Activated CD8-positive, alpha-beta T cell treated with anti-CD3 and anti-CD28 coated beads for 36 hours (primary cell): ENCODE data around the gene EIF4G1. TPM values are rescaled to one million over a fixed set of nuclear protein-coding genes. Genes with fewer than 3 reads are reported as not detected.
A peak's percentile ranks its signal among the peaks of the same experiment; 100 is the strongest.
"Not testable (repeated sequence)": the region's sequence is repeated elsewhere in the genome, so short reads cannot be mapped to it uniquely, and the experiment has no call there.

Source experiments
- ATAC-seq: fragments of 200-7000 bp; cut with Tn5 transposase; one replicate; pipeline ENCODE4 v1.10.0; 2021; ENCODE audit warnings: mild to moderate bottlenecking, moderate library complexity
- CTCF ChIA-PET: fragments of 350-600 bp; sonication (Branson Sonifier 250); formaldehyde crosslinking; loops from one replicate; lab custom pipeline; 2021; ENCODE audit warnings: antibody characterized with exemption; lab: Charles Lee
- POLR2A ChIA-PET: fragments of 350-600 bp; sonication (Branson Sonifier 250); formaldehyde crosslinking; loops from one replicate; lab custom pipeline; 2021; ENCODE audit warnings: antibody characterized with exemption; lab: Charles Lee
- DNase-seq: peaks from one replicate; pipeline ENCODE4 v3.0.0-alpha.2; 2020
- H3K27ac Mint-ChIP-seq: one replicate; pipeline ENCODE4 v1.8.0; 2021; ENCODE audit warnings: mild to moderate bottlenecking, mixed read lengths
- H3K27me3 Mint-ChIP-seq: one replicate; pipeline ENCODE4 v1.8.0; 2021; ENCODE audit warnings: mixed read lengths
- H3K36me3 Mint-ChIP-seq: one replicate; pipeline ENCODE4 v1.8.0; 2021; ENCODE audit warnings: low read depth, mixed read lengths
- H3K4me1 Mint-ChIP-seq: one replicate; pipeline ENCODE4 v1.8.0; 2021; ENCODE audit warnings: low read depth, mixed read lengths
- H3K4me3 Mint-ChIP-seq: one replicate; pipeline ENCODE4 v1.8.0; 2021; ENCODE audit warnings: mild to moderate bottlenecking, moderate library complexity, mixed read lengths
- H3K9me3 Mint-ChIP-seq: one replicate; pipeline ENCODE4 v1.8.0; 2021; ENCODE audit warnings: mixed read lengths
- intact Hi-C: fragments of 100-400 bp; cut with micrococcal nuclease; formaldehyde crosslinking; loops from one replicate; pipeline ENCODE4 v1.10.0; 2022
- total RNA-seq, 2 experiments: library from RNA; stranded (reverse); gene quantifications; one replicate each; pipeline ENCODE4 v1.2.3, GENCODE V29; 2021
- TF ChIP-seq, protein P1 (sequence below): fragments of 200-600 bp; IDR thresholded peaks from one replicate; pipeline ENCODE4 v1.8.0; 2022; ENCODE audit warnings: antibody characterized with exemption, mild to moderate bottlenecking

Gene EIF4G1, protein sequence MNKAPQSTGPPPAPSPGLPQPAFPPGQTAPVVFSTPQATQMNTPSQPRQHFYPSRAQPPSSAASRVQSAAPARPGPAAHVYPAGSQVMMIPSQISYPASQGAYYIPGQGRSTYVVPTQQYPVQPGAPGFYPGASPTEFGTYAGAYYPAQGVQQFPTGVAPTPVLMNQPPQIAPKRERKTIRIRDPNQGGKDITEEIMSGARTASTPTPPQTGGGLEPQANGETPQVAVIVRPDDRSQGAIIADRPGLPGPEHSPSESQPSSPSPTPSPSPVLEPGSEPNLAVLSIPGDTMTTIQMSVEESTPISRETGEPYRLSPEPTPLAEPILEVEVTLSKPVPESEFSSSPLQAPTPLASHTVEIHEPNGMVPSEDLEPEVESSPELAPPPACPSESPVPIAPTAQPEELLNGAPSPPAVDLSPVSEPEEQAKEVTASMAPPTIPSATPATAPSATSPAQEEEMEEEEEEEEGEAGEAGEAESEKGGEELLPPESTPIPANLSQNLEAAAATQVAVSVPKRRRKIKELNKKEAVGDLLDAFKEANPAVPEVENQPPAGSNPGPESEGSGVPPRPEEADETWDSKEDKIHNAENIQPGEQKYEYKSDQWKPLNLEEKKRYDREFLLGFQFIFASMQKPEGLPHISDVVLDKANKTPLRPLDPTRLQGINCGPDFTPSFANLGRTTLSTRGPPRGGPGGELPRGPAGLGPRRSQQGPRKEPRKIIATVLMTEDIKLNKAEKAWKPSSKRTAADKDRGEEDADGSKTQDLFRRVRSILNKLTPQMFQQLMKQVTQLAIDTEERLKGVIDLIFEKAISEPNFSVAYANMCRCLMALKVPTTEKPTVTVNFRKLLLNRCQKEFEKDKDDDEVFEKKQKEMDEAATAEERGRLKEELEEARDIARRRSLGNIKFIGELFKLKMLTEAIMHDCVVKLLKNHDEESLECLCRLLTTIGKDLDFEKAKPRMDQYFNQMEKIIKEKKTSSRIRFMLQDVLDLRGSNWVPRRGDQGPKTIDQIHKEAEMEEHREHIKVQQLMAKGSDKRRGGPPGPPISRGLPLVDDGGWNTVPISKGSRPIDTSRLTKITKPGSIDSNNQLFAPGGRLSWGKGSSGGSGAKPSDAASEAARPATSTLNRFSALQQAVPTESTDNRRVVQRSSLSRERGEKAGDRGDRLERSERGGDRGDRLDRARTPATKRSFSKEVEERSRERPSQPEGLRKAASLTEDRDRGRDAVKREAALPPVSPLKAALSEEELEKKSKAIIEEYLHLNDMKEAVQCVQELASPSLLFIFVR (N-terminal part only)
- total RNA-seq = 100 to 1,000 TPM; 429 to 437 TPM

DNA sequence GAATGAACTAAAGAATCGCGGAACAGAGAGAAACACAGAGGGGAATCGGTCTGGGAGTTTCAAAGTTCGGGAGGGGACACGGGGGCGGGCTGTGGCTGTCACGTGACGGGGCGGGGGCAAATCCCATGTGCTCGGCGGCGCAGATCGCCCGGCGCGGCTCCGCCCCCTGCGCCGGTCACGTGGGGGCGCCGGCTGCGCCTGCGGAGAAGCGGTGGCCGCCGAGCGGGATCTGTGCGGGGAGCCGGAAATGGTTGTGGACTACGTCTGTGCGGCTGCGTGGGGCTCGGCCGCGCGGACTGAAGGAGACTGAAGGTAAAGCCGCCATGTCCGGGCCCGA lies at the start of gene EIF4G1:
TSS of gene EIF4G1 (plus strand) at position 244 of the 337 bp plus-strand sequence. CDS start 1,191 bp downstream, outside the sequence.
- Mint-ChIP-seq H3K4me3 (peak within 1 kb of the TSS; percentile 85), H3K36me3 (peaks cover 36% of the 10 kb centered on the region), H3K4me1 (peaks cover 27% of the 10 kb centered on the region), H3K9me3 (no peaks in the 10 kb centered on the region), H3K27ac (peak within 1 kb of the TSS; percentile 92), H3K27me3 (no peaks in the 10 kb centered on the region)
- TF ChIP-seq, protein P1, sequence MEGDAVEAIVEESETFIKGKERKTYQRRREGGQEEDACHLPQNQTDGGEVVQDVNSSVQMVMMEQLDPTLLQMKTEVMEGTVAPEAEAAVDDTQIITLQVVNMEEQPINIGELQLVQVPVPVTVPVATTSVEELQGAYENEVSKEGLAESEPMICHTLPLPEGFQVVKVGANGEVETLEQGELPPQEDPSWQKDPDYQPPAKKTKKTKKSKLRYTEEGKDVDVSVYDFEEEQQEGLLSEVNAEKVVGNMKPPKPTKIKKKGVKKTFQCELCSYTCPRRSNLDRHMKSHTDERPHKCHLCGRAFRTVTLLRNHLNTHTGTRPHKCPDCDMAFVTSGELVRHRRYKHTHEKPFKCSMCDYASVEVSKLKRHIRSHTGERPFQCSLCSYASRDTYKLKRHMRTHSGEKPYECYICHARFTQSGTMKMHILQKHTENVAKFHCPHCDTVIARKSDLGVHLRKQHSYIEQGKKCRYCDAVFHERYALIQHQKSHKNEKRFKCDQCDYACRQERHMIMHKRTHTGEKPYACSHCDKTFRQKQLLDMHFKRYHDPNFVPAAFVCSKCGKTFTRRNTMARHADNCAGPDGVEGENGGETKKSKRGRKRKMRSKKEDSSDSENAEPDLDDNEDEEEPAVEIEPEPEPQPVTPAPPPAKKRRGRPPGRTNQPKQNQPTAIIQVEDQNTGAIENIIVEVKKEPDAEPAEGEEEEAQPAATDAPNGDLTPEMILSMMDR = no peak
- POLR2A ChIA-PET = interaction anchor here (3.0 kb wide), 1 partner anchor 24 kb away, joined by 22 read pairs; the partner anchor contains the start of gene FAM131A
- ATAC-seq (peak; percentile 91), DNase-seq (peak; percentile 95)
- intact Hi-C loops = no loop called here
- CTCF ChIA-PET = no interaction called here

GRCh38 chr3:184267249-184267648 lies 47.2 kb upstream of the EIF4G1 start:
- DNase-seq, H3K4me3 Mint-ChIP-seq, H3K27ac Mint-ChIP-seq, H3K36me3 Mint-ChIP-seq, ATAC-seq, H3K9me3 Mint-ChIP-seq, intact Hi-C loops, H3K4me1 Mint-ChIP-seq: not testable (repeated sequence)
- H3K27me3 Mint-ChIP-seq = peaks cover 33% of the 10 kb centered on the region
- CTCF ChIA-PET = interaction anchor here (1.3 kb wide), 1 partner anchor 41 kb away, joined by 3 read pairs; no protein-coding TSS in a partner anchor
- POLR2A ChIA-PET = interaction anchor here (0.6 kb wide), 1 partner anchor 704 kb away, joined by 3 read pairs; no protein-coding TSS in a partner anchor

DNA sequence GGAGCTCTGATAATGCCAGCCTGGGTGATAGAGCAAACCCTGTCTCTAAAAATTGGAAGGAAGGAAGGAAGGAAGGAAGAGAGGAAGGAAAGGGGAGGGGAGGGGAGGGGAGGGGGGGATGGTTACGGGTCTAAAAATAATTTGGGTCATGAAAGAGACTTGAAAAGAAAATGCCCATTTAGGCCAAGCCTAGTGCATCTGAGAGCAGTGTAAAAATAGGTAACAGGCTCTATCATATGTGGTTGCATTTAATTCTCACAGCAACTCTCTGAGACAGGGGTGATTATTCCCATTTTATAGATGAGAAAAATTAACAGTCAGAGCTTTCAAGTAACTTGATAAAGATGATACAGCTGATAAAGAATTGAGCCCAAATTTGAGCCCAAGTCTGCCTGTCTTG lies 42.1 kb upstream of the EIF4G1 start:
- ChIA-PET CTCF (interaction anchor here (2.3 kb wide), 1 partner anchor 45 kb away, joined by 10 read pairs; no protein-coding TSS in a partner anchor), POLR2A (no interaction called here)
- Mint-ChIP-seq H3K4me3 (no peak overlapping the region), H3K36me3 (no peaks in the 10 kb centered on the region), H3K27me3 (peaks cover 29% of the 10 kb centered on the region), H3K27ac (no peak overlapping the region), H3K4me1 (peaks cover 5% of the 10 kb centered on the region), H3K9me3 (peaks cover 1% of the 10 kb centered on the region)
- TF ChIP-seq, protein P1 = no peak
- no peak for ATAC-seq
- no peak for DNase-seq
- intact Hi-C loops = no loop called here

- Mint-ChIP-seq H3K4me3 (no peak overlapping the region), H3K4me1 (peaks cover 5% of the 10 kb centered on the region), H3K27me3 (peaks cover 30% of the 10 kb centered on the region), H3K27ac (no peak overlapping the region), H3K9me3 (no peaks in the 10 kb centered on the region), H3K36me3 (no peaks in the 10 kb centered on the region)
- no peak for DNase-seq
- POLR2A ChIA-PET = no interaction called here
- no peak for ATAC-seq
- intact Hi-C loops = no loop called here
- CTCF ChIA-PET = no interaction called here
- TF ChIP-seq, protein P1 = no peak
These were observed 39.1 kb upstream of the EIF4G1 start for GRCh38 chr3:184275381-184275701.
